ENCODE data around the gene EIF2A.
"Not testable (repeated sequence)": the region's sequence is repeated elsewhere in the genome, so short reads cannot be mapped to it uniquely, and the experiment has no call there.

Gene EIF2A

DNA sequence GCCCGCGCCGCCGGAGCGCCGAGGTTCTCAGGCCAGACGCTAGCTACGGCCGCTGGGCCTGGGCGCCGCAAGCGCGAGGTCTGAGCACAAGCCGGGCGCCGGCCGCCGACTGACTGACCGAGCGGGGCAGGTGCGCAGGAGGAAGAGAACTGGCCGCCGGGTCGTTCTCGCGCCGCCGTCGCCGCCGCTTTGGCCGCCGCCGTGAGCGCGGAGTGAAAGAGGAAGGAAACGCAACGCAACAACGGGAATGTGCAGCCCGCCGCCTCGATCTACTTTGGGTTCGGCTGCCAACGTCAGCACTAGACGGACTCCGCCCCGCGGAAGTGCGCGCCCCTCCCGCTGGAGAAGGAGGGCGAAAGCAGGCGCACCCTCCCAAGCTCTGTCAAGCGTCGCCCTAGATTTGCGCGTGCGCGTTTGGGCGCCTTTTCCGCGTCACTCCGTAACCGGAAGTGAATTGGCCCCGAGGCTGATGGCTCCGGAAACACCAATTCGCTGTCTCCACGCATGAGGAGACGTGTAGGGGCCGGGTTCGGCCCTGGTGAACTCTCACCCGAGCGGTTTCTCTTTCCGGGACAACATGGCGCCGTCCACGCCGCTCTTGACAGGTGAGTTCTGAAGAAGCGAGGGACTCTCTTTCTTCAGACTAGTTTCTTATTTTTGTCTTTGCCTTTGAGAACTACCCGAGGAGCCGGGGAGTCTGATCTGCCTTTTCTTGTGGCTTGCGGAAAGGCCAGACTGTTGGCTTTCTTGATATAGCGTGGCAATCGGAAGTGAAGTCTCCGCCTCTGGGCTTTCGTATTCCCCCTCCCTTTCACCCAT, at the start of gene EIF2A, which contains the start of gene SERP1:
EIF2A (plus strand) TSS at position 562 of the 819 bp plus-strand sequence; CDS start at position 578, 16 bp downstream.
SERP1 (minus strand) TSS at position 271 of the 819 bp plus-strand sequence. CDS start 361 bp downstream, outside the sequence.
- peak; percentile 99 for FAIRE-seq

DNA sequence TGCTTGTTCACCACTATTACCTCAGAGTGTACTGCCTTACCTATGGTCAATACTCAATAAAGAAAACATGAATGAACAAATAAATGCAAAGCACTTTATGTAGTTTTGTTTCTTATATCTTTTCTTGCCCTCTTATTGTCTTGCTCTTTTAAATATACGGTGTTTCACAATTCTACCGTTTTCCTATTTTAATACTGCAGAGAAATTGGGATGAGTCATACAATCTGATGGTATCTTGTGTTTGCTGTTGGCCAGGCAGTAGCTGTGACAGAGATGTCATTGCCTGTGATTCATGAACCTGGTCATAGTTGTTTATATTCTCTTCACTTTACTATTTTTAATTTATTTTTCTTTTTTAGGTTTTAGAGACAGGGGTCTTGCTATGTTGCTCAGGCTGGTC, 48.6 kb upstream of the EIF2A start:
- no peak for FAIRE-seq

DNA sequence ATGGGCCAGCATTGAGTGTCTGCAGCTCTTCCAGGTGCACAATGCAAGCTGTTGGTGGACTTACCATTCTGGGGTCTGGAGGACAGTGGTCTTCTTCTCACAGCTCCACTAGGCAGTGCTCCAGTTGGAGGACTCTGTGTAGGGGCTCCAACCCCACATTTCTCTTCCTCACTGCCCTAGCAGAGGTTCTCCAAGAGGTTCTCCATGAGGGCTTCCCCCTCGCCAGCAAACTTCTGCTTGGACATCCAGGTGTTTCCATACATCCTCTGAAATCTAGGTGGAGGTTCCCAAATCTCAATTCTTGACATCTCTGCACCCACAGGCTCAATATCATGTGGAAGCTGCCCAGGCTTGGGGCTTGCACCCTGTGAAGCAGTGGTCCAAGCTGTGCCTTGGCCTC, 45.6 kb upstream of the EIF2A start:
- not testable (repeated sequence) for FAIRE-seq

GRCh38 chr3:150503402-150504099, 43.0 kb upstream of the EIF2A start:
- no peak for FAIRE-seq

- FAIRE-seq: no peak
These were observed 42.1 kb upstream of the EIF2A start for GRCh38 chr3:150504483-150504882.

DNA sequence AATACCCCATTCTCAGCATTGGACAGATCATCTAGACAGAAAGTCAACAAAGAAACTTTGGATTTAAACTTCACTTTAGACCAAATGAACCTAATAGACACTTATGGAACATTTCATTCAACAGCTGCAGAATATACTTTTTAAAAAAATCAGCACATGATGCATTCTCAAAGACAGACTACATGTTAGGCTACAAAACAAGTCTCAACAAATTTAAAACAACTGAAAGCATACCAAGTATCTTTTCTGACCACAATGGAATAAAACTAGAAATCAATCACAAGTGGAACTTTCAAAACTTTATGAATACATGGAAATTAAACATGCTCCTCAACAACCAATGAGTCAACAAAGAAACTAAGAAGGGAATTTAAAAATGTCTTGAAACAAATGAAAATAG, 38.2 kb upstream of the EIF2A start:
- no peak for FAIRE-seq

DNA sequence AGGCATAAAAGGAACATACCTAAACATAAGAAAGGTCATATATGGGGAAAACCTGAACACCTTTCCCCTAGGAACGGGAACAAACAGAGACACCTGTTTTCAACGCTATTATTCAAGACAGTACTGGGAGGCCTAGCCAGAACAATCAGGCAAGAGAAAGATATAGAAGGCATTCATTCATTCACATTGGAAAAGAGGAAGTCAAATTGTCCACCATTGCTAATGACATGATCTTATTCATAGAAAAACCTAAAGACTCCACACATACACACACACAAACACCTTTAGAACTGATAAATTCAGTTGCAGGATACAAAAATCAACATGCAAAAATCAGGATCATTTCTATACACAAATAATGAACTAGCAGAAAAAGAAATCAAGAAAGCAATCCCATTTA, 36.8 kb upstream of the EIF2A start:
- no peak for FAIRE-seq

DNA sequence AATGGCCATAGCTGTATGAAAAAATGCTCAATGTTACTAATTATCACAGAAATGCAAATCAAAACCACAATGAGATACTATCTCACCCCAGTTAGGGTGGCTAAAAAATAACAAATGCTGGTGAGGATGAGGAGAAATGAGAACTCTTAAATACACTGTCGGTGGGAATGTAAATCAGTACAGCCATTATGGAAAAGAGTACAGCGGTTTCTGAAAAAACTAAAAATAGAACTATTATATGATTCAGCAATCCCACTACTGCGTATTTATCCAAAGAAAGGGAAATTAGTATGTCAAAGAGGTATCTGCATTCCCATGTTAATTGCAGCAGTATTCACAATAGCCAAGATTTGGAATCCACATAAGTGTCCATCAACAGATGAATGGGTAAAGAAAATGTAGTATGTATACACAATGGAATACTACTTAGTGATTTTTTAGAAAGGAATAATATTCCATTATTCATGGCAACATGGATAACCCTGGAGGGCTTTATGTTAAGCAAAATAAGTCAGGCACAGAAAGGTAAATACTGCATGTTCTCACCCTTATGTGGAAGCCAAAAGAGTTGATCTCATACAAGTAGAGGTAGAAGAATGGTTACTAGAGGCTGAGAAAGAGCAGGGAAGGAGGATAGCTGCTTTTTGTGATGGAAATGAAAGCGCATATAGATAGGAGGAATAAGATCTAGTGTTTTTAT, 35.3 kb upstream of the EIF2A start:
- no peak for FAIRE-seq

DNA sequence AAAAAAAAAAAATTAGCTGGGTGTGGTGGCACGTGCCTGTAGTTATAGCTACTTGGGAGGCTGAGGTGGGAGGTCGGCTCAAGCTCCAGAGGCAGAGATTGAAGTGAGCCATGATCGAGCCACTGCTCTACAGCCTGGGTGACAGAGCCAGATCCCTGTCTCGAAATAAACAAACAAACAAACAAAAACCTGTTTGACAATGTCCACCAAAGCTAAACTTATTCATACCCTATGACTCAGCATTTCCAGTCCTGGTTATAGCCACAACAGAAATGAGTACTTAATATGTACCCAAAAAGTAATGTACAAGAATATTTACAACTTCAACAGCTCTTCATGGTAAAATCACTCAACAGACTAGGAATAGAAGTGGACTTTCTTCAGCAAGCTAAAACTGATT, 31.4 kb upstream of the EIF2A start:
- FAIRE-seq: no peak

DNA sequence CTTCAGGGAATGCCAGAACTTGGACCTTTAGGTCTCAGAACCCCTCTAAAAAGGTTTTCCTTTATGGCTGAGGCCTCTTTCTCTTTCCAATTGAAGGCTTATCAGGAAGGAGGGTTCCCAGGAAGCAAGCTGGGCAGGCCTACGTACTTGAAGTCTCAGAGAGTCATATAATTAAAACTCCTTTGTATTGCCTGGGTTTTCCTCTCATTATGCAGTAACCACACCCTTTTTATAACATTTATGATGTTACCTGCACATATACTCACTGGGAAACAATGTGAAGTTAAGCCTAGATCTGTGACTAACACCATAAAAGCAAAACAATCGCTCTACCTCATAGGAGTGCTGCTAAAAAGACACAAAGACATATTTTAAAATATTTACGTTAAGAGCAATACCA, 27.6 kb upstream of the EIF2A start:
- no peak for FAIRE-seq

GRCh38 chr3:150520408-150520807, 26.2 kb upstream of the EIF2A start:
- no peak for FAIRE-seq

- FAIRE-seq: no peak
These were observed 25.1 kb upstream of the EIF2A start for GRCh38 chr3:150521463-150521862.

GRCh38 chr3:150523538-150523937, 23.0 kb upstream of the EIF2A start:
- no peak for FAIRE-seq

DNA sequence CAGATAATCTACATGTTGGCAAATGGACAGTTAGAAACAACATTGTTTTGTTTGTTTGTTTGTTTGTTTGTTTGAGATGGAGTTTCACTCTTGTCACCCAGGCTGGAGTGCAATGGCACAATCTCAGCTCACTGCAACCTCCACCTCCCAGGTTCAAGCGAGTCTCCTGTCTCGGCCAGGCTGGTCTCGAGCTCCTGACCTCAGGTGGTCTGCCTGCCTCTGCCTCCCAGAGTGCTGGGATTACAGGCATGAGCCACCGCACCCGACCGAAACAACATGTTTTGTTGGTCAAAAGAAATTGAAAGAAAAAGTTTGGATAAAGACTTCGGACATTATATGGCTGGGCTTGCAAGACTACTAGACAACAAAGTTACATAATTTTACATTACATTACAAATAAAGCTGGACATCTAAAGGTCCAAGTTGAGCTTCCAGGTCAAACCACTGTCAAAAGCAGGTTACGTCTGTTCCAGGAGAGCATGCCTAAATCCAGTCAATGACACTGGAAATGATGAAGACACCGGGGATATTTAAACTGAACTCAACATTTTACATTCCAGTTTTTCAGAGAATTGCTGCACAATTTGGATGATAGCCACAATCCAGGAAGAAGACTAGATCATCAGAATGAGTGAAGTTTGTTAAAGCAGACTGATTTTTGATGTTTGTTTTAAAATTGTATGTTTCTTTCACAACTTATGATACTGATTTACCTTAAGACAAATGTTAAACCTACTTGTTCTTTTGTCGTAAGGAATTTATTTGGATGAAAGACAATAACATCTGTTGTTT, 18.9 kb upstream of the EIF2A start:
- no peak for FAIRE-seq

GRCh38 chr3:150528354-150528797, 18.2 kb upstream of the EIF2A start:
- peak; percentile 98 for FAIRE-seq

GRCh38 chr3:150531775-150532174, 14.8 kb upstream of the EIF2A start:
- FAIRE-seq: no peak

- no peak for FAIRE-seq
These were observed 11.4 kb upstream of the EIF2A start for GRCh38 chr3:150535204-150535603.

- no peak for FAIRE-seq
These were observed 8.0 kb upstream of the EIF2A start for GRCh38 chr3:150538324-150539208.

GRCh38 chr3:150540297-150540696, 6.3 kb upstream of the EIF2A start:
- no peak for FAIRE-seq

GRCh38 chr3:150540991-150541390, 5.6 kb upstream of the EIF2A start:
- FAIRE-seq: no peak

DNA sequence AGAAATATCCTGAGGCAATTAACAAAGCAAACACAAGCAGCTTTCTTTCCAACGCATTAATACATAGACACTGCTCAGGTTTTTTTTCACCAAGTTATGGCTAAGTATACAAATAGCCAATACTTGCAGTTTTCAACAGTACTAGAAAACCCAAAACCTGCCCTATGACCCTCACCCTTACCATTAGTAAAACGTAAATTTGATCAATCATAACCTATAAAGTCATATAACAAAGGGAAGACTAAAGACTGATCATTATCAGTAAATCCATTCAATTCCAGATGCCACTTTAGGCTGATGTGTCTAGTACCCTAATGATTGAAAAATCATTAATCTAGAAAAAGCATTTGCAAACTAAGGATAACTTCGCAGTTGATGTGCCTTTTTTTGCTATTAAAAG, 3.5 kb upstream of the EIF2A start:
- FAIRE-seq: no peak

DNA sequence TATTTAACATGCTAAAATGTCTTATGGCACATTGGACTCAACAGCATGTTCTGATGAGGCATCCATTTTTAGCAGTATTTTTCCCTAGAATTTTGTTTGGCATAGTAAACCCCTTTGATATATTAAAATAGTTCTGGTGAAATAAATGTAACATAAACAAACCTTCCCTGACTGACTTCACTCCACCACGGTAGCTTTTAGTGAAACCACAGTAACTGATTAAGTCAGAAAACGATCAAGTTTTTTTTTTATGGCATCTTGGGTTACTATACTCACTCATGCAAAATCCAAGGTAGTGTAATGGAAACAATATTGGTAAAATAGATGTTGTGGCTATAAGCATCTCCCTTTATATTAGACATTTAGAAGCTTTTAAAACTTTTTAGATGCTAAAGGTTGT, 3.1 kb upstream of the EIF2A start:
- FAIRE-seq: no peak
